GM10248 (cell line): Measurements from ENCODE around the gene EPS15.

Experiments used
- CTCF ChIA-PET: fragments of 300-600 bp; sonication (Branson Sonifier 250); formaldehyde crosslinking; extraction: SDS; loops from one replicate; lab custom pipeline; 2021; ENCODE audit warnings: antibody characterized with exemption; lab: Yijun Ruan, JAX
- POLR2A ChIA-PET: fragments of 350-650 bp; sonication (Branson Sonifier 250); formaldehyde crosslinking; extraction: SDS; loops from one replicate; lab custom pipeline; 2020; ENCODE audit warnings: antibody characterized with exemption; lab: Yijun Ruan, JAX
- DNase-seq: peaks from one replicate; pipeline ENCODE4 v3.0.0; 2012; ENCODE audit errors: extremely low spot score
- TF ChIP-seq, protein P1 (sequence below): IDR thresholded peaks from 2 replicates; pipeline ENCODE4 v1.5.1; 2012; ENCODE audit warnings: mild to moderate bottlenecking, low read depth; ENCODE audit errors: extremely low read depth, missing control alignments, control extremely low read depth

The EPS15 gene

DNA sequence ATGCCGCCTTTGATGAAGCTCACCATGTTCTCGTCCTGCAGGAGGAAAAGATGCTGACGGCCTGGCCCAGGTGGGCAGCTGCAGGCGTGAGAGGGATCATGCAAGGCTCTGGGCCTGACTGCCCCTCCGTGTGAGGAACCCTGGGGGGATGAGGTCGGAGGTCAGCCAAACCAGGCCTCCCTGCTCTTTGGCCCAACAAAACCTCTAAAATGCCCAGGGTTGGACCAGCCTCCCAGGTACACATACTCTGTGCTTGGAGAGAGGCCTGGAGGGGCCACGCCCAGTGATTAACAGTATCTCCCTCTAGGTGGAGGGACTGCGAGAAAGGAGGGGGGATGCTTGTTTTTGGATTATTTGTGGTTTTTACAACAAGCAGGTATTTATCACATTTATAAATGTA lies 209.8 kb downstream of the EPS15 start:
- CTCF ChIA-PET, result interaction anchor here (0.9 to 1.9 kb wide), 5 partner anchors 9 to 120 kb away, joined by 3 to 11 read pairs (median 3); no protein-coding TSS in a partner anchor
- no peak for DNase-seq
- TF ChIP-seq, protein P1, sequence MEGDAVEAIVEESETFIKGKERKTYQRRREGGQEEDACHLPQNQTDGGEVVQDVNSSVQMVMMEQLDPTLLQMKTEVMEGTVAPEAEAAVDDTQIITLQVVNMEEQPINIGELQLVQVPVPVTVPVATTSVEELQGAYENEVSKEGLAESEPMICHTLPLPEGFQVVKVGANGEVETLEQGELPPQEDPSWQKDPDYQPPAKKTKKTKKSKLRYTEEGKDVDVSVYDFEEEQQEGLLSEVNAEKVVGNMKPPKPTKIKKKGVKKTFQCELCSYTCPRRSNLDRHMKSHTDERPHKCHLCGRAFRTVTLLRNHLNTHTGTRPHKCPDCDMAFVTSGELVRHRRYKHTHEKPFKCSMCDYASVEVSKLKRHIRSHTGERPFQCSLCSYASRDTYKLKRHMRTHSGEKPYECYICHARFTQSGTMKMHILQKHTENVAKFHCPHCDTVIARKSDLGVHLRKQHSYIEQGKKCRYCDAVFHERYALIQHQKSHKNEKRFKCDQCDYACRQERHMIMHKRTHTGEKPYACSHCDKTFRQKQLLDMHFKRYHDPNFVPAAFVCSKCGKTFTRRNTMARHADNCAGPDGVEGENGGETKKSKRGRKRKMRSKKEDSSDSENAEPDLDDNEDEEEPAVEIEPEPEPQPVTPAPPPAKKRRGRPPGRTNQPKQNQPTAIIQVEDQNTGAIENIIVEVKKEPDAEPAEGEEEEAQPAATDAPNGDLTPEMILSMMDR, result no peak
- POLR2A ChIA-PET, result interaction anchor here (0.5 kb wide), 1 partner anchor 1407 kb away, joined by 3 read pairs; no protein-coding TSS in a partner anchor

- POLR2A ChIA-PET, result interaction anchor here (0.6 kb wide), 1 partner anchor 12 kb away, joined by 5 read pairs; no protein-coding TSS in a partner anchor
- TF ChIP-seq, protein P1, result no peak
- no peak for DNase-seq
- CTCF ChIA-PET, result interaction anchor here (0.9 to 1.9 kb wide), 3 partner anchors 12 to 120 kb away, joined by 3 to 11 read pairs (median 3); no protein-coding TSS in a partner anchor
Observed at GRCh38 chr1:51308636-51309035, 210.4 kb downstream of the EPS15 start.

DNA sequence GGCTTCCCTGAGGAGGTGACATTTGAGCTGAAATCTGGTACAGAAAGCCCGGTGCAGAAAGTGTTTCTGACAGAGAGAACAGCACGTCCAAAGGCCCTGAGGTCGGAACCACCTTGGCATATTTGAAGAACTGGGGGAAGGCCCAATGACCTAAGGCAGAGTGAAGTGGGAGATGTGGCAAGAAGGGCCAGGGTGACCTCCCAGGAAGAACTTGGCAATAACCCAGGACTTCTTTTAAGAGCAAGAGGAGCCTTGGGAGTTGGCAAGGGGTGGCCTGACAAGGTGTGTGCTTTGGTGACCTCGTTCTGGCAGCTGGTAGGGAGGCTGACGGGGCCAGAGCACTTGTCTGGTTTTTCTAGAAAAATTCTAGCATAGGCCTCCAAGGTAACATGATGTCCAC lies 212.1 kb downstream of the EPS15 start:
- DNase-seq, result no peak
- TF ChIP-seq, protein P1, result no peak
- ChIA-PET CTCF (interaction anchor here (3.5 kb wide), 1 partner anchor 11 kb away, joined by 50 read pairs; no protein-coding TSS in a partner anchor), POLR2A (no interaction called here)

DNA sequence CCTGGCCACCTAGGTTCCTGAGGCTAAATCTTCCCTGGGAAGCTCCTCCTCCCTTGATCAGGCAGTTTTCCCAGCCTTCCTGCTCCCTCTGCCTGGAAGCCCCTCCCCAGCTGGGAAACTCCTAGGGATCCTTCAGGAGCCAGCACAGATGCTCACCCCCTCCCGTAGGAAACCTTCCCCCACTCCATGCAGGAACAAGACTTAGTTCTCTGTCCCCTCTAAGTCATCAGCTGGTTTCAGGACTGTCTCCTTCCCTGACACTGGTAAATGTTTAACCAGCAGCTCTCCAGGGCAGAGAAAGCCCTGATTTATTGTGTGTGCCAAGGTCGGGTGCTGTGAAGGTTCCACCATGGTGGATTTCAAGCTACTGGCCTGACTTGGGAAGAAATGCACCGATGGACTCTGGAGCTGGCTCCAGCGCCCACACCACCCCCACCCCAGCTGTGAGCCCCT lies 213.7 kb downstream of the EPS15 start:
- no peak for DNase-seq
- TF ChIP-seq, protein P1, result no peak
- ChIA-PET CTCF (interaction anchor here (1.0 to 3.5 kb wide), 6 partner anchors 9 to 70 kb away, joined by 3 to 50 read pairs (median 4); partner anchors contain the start of gene RNF11), POLR2A (no interaction called here)

DNA sequence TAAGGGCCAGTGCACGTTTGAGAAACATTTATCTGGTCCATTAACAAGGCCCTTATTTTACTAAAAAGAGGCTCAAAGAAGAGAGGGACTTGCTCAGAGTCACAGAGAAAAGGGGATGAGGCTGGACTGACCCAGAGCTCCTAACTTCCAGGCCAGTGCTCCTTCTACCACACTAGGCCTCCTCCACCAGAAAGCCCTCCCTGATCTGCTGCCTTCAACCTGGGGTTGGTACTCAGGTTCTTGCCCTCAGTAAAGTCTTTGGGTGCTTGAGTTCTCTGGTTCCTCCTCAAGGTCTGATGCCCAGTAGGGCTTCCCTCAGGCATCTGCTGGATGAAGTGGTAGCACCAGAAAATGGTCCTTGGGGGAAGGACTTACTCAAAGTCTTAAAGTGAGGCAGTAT lies 214.7 kb downstream of the EPS15 start:
- TF ChIP-seq, protein P1, result no peak
- no peak for DNase-seq
- POLR2A ChIA-PET, result no interaction called here
- CTCF ChIA-PET, result interaction anchor here (1.4 to 3.5 kb wide), 3 partner anchors 8 to 37 kb away, joined by 4 to 50 read pairs (median 7); no protein-coding TSS in a partner anchor
